Measurements from ENCODE around the gene TMEM167B. TPM values are rescaled to one million over a fixed set of nuclear protein-coding genes. Genes with fewer than 3 reads are reported as not detected.

Gene TMEM167B
- total RNA-seq, 1 experiment from 2014 or later: 18.1 TPM

- Histone ChIP-seq H3K36me3 (ENCODE audit: control insufficient read depth, insufficient read depth, low read length) (peaks cover 5% of the 10 kb centered on the region; the same call in 1 of the 2 replicates), H3K4me3 (ENCODE audit: low read depth in 2 of 2, low read length in 2 of 2) (peak overlapping the region; percentile 61 to 90), H3K4me1 (ENCODE audit: control insufficient read depth, insufficient read depth, low read length) (peaks cover 12% of the 10 kb centered on the region), H3K27ac (ENCODE audit: low read length) (peak overlapping the region; percentile 95), H3K9me3 (ENCODE audit: control insufficient read depth, insufficient read depth, low read depth, low read length) (no peaks in the 10 kb centered on the region), H3K27me3 (ENCODE audit: control insufficient read depth, insufficient read depth, low read length) (no peaks in the 10 kb centered on the region)
- intact Hi-C loops (cut with micrococcal nuclease; ENCODE audit: unreplicated experiment): loop anchor here (1.0 to 5.0 kb wide), 2 partner anchors 23 to 108 kb away; a partner anchor contains a TSS
- no TSS peak for BruUV-seq (replicated peaks)
- peak; percentile 76 for ATAC-seq
- POLR2A ChIA-PET: no interaction called here
- peak; percentile 70 for DNase-seq (ENCODE audit: low read depth, low spot score)
- CTCF ChIA-PET: interaction anchor here (0.6 kb wide), 1 partner anchor 18 kb away, joined by 5 read pairs; no protein-coding TSS in a partner anchor
- TF ChIP-seq CTCF (IDR thresholded peaks at IDR 0.05): peak; percentile 89
- TF ChIP-seq SIN3A (IDR thresholded peaks at IDR 0.05; ENCODE audit: borderline replicate concordance, insufficient read depth, low read depth, low read length): no peak
- in situ Hi-C loops (cut with HindIII; ENCODE audit: low pct_unique_long_range_greater_than_20kb, low sequenced_read_pairs): no loop called here
These were observed 1.1 kb upstream of the TMEM167B start for GRCh38 chr1:109089242-109090015.

- Histone ChIP-seq H3K4me1 (ENCODE audit: control insufficient read depth, insufficient read depth, low read length) (peaks cover 19% of the 10 kb centered on the region), H3K9me3 (ENCODE audit: control insufficient read depth, insufficient read depth, low read depth, low read length) (no peaks in the 10 kb centered on the region), H3K27me3 (ENCODE audit: control insufficient read depth, insufficient read depth, low read length) (no peaks in the 10 kb centered on the region), H3K36me3 (ENCODE audit: control insufficient read depth, insufficient read depth, low read length) (peaks cover 8% of the 10 kb centered on the region), H3K4me3 (ENCODE audit: low read depth in 2 of 2, low read length in 2 of 2) (peak overlapping the region; percentile 61 to 90), H3K27ac (ENCODE audit: low read length) (peak overlapping the region; percentile 95)
- no peak for TF ChIP-seq SIN3A (IDR thresholded peaks at IDR 0.05; ENCODE audit: borderline replicate concordance, insufficient read depth, low read depth, low read length)
- TF ChIP-seq REST (IDR thresholded peaks at IDR 0.05; ENCODE audit: insufficient read depth in 1 of 2, low read depth in 2 of 2, low read length in 1 of 2): no peak
- TF ChIP-seq TCF7L2 (IDR thresholded peaks at IDR 0.05; ENCODE audit: low read depth, low read length): no peak
- TF ChIP-seq CTCF (IDR thresholded peaks at IDR 0.05): no peak
- TF ChIP-seq POLR2AphosphoS5 (IDR thresholded peaks at IDR 0.05; ENCODE audit: low read depth, low read length): no peak
- ATAC-seq (peak; percentile 80), DNase-seq (ENCODE audit: low read depth, low spot score) (no peak)
- ChIA-PET POLR2A (interaction anchor here (1.1 kb wide), 1 partner anchor 105 kb away, joined by 3 read pairs; no protein-coding TSS in a partner anchor), CTCF (interaction anchor here (1.2 kb wide), 1 partner anchor 9 kb away, joined by 12 read pairs; no protein-coding TSS in a partner anchor)
- in situ Hi-C loops (cut with HindIII; ENCODE audit: low pct_unique_long_range_greater_than_20kb, low sequenced_read_pairs): no loop called here
- intact Hi-C loops (cut with micrococcal nuclease; ENCODE audit: unreplicated experiment): loop anchor here (5.0 kb wide), 1 partner anchor 106 kb away; no protein-coding TSS in a partner anchor
- BruUV-seq (replicated peaks): TSS peak; percentile 69
These were observed 694 bp downstream of the TMEM167B start for GRCh38 chr1:109091078-109091838.
